ENCODE results near the gene MAP3K12. TPM values are rescaled to one million over a fixed set of nuclear protein-coding genes. Genes with fewer than 3 reads are reported as not detected.

MAP3K12 gene
- total and polyA plus RNA-seq, 10 of the 15 experiments (the other 5 are each of a cell fraction or from before 2014, with no cell fraction given): 0.45 to 14.9 (median 6.9) TPM

GRCh38 chr12:53486736-53487487, 12.3 kb downstream of the MAP3K12 start:
- WGBS (ENCODE audit: insufficient coverage, insufficient replicate concordance, low lambda C conversion rate, missing lambda C conversion rate): 84% methylated on average over 16 of the region's 17 CpGs
- Histone ChIP-seq H3K27me3 (replicated peaks in 1 of 2; ENCODE audit: control insufficient read depth in 2 of 2, insufficient read depth in 2 of 2, low read length in 1 of 2) (no peaks in the 10 kb centered on the region), H3K4me3 (no peak overlapping the region), H3K36me3 (ENCODE audit: control insufficient read depth in 2 of 2, insufficient read depth in 2 of 2, low read length in 1 of 2) (peaks cover 22 to 38% of the 10 kb centered on the region in 2 experiments), H4K20me1 (ENCODE audit: control insufficient read depth, insufficient read depth) (no peaks in the 10 kb centered on the region), H3K79me2 (ENCODE audit: control insufficient read depth, insufficient read depth, low read length) (no peaks in the 10 kb centered on the region), H3K9ac (ENCODE audit: control insufficient read depth, insufficient read depth, low read length) (no peak overlapping the region), H3K4me2 (ENCODE audit: control insufficient read depth, insufficient read depth) (no peak overlapping the region), H3K27ac (ENCODE audit: control insufficient read depth, insufficient read depth) (no peak overlapping the region), H3K9me3 (replicated peaks; ENCODE audit: control insufficient read depth, insufficient read depth, low read length) (no peaks in the 10 kb centered on the region), H2AFZ (ENCODE audit: control insufficient read depth, low read depth, low read length) (no peak overlapping the region), H3K4me1 (ENCODE audit: control insufficient read depth, insufficient read depth, low read length) (no peaks in the 10 kb centered on the region)
- in situ Hi-C loops (cut with MboI) (no loop called here), intact Hi-C loops (cut with micrococcal nuclease; ENCODE audit: unreplicated experiment) (no loop called here)
- SMC1A ChIA-PET (ENCODE audit: uncharacterized antibody, unreplicated experiment): interaction anchor here (1.0 kb wide), 1 partner anchor 10 kb away, joined by 3 read pairs; no protein-coding TSS in a partner anchor
- POLR2A ChIA-PET: interaction anchor here (1.2 kb wide), 1 partner anchor 11 kb away, joined by 3 read pairs; no protein-coding TSS in a partner anchor
- CTCF ChIA-PET: interaction anchor here (0.6 kb wide), 1 partner anchor 13 kb away, joined by 3 read pairs; no protein-coding TSS in a partner anchor
- ATAC-seq: no peak
- FAIRE-seq: no peak
- TF ChIP-seq POLR2AphosphoS5 (IDR thresholded peaks at IDR 0.05; ENCODE audit: low read length) (peak; percentile 37; the same call in 1 of the 2 replicates), POLR2AphosphoS2 (IDR thresholded peaks at IDR 0.05; ENCODE audit: low read depth, low read length) (0 out of 2 replicates have a peak, but pooled peaks have one; percentile 53), POLR2A (IDR thresholded peaks at IDR 0.05; ENCODE audit: low read depth, low read length) (peak; percentile 35; the same call in 1 of the 2 replicates)
- TF ChIP-seq, protein P1, sequence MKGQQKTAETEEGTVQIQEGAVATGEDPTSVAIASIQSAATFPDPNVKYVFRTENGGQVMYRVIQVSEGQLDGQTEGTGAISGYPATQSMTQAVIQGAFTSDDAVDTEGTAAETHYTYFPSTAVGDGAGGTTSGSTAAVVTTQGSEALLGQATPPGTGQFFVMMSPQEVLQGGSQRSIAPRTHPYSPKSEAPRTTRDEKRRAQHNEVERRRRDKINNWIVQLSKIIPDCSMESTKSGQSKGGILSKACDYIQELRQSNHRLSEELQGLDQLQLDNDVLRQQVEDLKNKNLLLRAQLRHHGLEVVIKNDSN (IDR thresholded peaks at IDR 0.05; ENCODE audit: borderline replicate concordance, extremely low read length, insufficient read depth, low read depth, low read length): no peak
- no TSS peak for BruUV-seq (replicated peaks)
- no peak for DNase-seq (ENCODE audit: low read depth, low spot score)
- RAD21 ChIA-PET (ENCODE audit: unreplicated experiment): no interaction called here
